Measurements from ENCODE around the gene ATM. TPM values are rescaled to one million over a fixed set of nuclear protein-coding genes. Genes with fewer than 3 reads are reported as not detected.

ATM gene
- total and polyA plus RNA-seq, 2 experiments from 2014 or later = 17.8 to 62.7 TPM

DNA sequence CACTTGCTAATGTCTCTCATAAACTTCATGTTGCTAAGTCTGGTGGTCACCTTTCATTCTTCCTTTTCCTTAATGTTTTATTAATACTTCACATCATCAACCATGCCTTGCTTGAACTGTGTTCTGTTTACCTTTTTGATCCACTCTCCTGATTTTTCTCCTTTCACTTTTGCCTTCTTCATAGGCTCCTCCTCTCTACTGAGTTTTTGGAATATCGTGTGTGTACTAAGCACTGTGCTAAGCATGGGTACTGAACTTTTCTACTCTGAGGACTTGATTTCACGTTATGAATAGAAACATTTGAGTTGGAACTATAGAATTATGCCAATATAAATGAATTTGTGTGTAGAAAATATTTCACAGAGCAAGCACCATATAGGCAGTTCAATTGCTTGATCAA, 90.6 kb downstream of the ATM start:
- no peaks in the 10 kb centered on the region for H3K27me3 ChIP-seq
- TF ChIP-seq, protein P1, sequence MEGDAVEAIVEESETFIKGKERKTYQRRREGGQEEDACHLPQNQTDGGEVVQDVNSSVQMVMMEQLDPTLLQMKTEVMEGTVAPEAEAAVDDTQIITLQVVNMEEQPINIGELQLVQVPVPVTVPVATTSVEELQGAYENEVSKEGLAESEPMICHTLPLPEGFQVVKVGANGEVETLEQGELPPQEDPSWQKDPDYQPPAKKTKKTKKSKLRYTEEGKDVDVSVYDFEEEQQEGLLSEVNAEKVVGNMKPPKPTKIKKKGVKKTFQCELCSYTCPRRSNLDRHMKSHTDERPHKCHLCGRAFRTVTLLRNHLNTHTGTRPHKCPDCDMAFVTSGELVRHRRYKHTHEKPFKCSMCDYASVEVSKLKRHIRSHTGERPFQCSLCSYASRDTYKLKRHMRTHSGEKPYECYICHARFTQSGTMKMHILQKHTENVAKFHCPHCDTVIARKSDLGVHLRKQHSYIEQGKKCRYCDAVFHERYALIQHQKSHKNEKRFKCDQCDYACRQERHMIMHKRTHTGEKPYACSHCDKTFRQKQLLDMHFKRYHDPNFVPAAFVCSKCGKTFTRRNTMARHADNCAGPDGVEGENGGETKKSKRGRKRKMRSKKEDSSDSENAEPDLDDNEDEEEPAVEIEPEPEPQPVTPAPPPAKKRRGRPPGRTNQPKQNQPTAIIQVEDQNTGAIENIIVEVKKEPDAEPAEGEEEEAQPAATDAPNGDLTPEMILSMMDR (IDR thresholded peaks at IDR 0.05; ENCODE audit: low read depth, low read length) = no peak
- no peak for DNase-seq (ENCODE audit: low read depth in 1 of 2, low spot score in 1 of 2)
- H3K4me3 ChIP-seq = no peak overlapping the region
- no peak overlapping the region for H3K27ac ChIP-seq
- H3K9me3 ChIP-seq (ENCODE audit: low read depth) = no peaks in the 10 kb centered on the region
- H3K4me1 ChIP-seq (ENCODE audit: low read depth) = no peaks in the 10 kb centered on the region
- peaks cover 34% of the 10 kb centered on the region for H3K36me3 ChIP-seq

DNA sequence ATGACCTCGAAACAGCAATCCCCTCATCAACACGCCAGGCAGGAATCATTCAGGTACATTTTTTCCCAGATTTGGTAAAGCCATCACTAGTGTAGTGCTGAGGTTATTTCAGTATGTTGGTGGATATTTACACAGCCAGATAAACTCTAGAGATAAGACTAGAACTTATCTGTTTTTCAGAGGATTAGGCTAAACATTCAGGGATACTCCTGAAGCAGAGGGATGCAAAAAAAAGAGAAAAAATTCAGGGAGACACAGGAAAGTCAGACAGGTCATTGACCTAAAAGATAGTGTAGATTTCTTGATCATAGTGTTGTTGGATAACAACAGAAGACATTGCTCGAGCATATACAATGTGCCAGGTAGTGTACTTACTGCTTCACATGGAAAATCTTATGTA, 93.2 kb downstream of the ATM start:
- Histone ChIP-seq H3K4me1 (ENCODE audit: low read depth) (no peaks in the 10 kb centered on the region), H3K27ac (no peak overlapping the region), H3K36me3 (peaks cover 38% of the 10 kb centered on the region), H3K9me3 (ENCODE audit: low read depth) (no peaks in the 10 kb centered on the region), H3K27me3 (no peaks in the 10 kb centered on the region), H3K4me3 (no peak overlapping the region)
- TF ChIP-seq, protein P1 (IDR thresholded peaks at IDR 0.05; ENCODE audit: low read depth, low read length) = no peak
- no peak for DNase-seq (ENCODE audit: low read depth in 1 of 2, low spot score in 1 of 2)

GRCh38 chr11:108319541-108320145, 96.8 kb downstream of the ATM start:
- TF ChIP-seq, protein P1 (IDR thresholded peaks at IDR 0.05; ENCODE audit: low read depth, low read length) = no peak
- peaks cover 30% of the 10 kb centered on the region for H3K36me3 ChIP-seq
- H3K4me1 ChIP-seq (ENCODE audit: low read depth) = no peaks in the 10 kb centered on the region
- DNase-seq (ENCODE audit: low read depth in 1 of 2, low spot score in 1 of 2) = no peak
- no peaks in the 10 kb centered on the region for H3K27me3 ChIP-seq
- no peaks in the 10 kb centered on the region for H3K9me3 ChIP-seq (ENCODE audit: low read depth)
- no peak overlapping the region for H3K4me3 ChIP-seq
- no peak overlapping the region for H3K27ac ChIP-seq

- H3K9me3 ChIP-seq (ENCODE audit: low read depth) = no peaks in the 10 kb centered on the region
- H3K27ac ChIP-seq = peak overlapping the region; percentile 45
- peak in 1 of 2 donors; percentile 39 for DNase-seq (ENCODE audit: low read depth in 1 of 2, low spot score in 1 of 2)
- H3K4me1 ChIP-seq (ENCODE audit: low read depth) = no peaks in the 10 kb centered on the region
- H3K36me3 ChIP-seq = peaks cover 33% of the 10 kb centered on the region
- H3K27me3 ChIP-seq = no peaks in the 10 kb centered on the region
- TF ChIP-seq, protein P1 (IDR thresholded peaks at IDR 0.05; ENCODE audit: low read depth, low read length) = no peak
- H3K4me3 ChIP-seq = no peak overlapping the region
Observed at GRCh38 chr11:108322666-108323065, 99.8 kb downstream of the ATM start.

- peaks cover 40% of the 10 kb centered on the region for H3K36me3 ChIP-seq
- no peaks in the 10 kb centered on the region for H3K9me3 ChIP-seq (ENCODE audit: low read depth)
- H3K4me3 ChIP-seq = no peak overlapping the region
- H3K4me1 ChIP-seq (ENCODE audit: low read depth) = no peaks in the 10 kb centered on the region
- TF ChIP-seq, protein P1 (IDR thresholded peaks at IDR 0.05; ENCODE audit: low read depth, low read length) = no peak
- no peak overlapping the region for H3K27ac ChIP-seq
- no peaks in the 10 kb centered on the region for H3K27me3 ChIP-seq
- peak in 1 of 2 donors; percentile 17 for DNase-seq (ENCODE audit: low read depth in 1 of 2, low spot score in 1 of 2)
Observed at GRCh38 chr11:108324587-108324986, 101.7 kb downstream of the ATM start.
